Ovary (tissue), 9 donors: ENCODE measurements around the gene PTPN23. TPM values are rescaled to one million over a fixed set of nuclear protein-coding genes. Genes with fewer than 3 reads are reported as not detected.
A peak's percentile ranks its signal among the peaks of the same experiment; 100 is the strongest.

Source experiments
- DNase-seq, 5 donors: peaks; one replicate each; pipeline ENCODE4 v3.0.0-alpha.2; 2019 to 2020
- H3K27ac ChIP-seq, 2 donors: fragments of 200-600 bp; one replicate each; pipeline versions ENCODE4 v1.5.1 to v1.8.0; 2019 to 2022
- H3K27me3 ChIP-seq: fragments of 200-600 bp; one replicate; pipeline ENCODE4 v1.8.0; 2022
- H3K36me3 ChIP-seq: fragments of 200-600 bp; sonication (generic); one replicate; pipeline ENCODE4 v1.5.1; 2019
- H3K4me1 ChIP-seq: one replicate; pipeline ENCODE4 v1.8.1; 2013; ENCODE audit warnings: mild to moderate bottlenecking, moderate library complexity; ENCODE audit not compliant: insufficient read depth
- H3K4me3 ChIP-seq: fragments of 200-600 bp; sonication (generic); one replicate; pipeline ENCODE4 v1.5.1; 2017
- H3K9me3 ChIP-seq, 2 donors: fragments of 200-600 bp in 1 of 2; sonication (generic) in 1 of 2; one replicate each; pipeline versions ENCODE4 v1.5.1 to v1.8.1; 2013 to 2019; ENCODE audit warnings: mild to moderate bottlenecking in 1 of 2, moderate library complexity in 1 of 2
- CTCF ChIP-seq, 3 donors: fragments of 450-650 bp in 2 of 3; fragments of 200-600 bp in 1 of 3; IDR thresholded peaks; one replicate each; pipeline versions ENCODE4 v1.5.1 to v1.8.0; 2016 to 2022; ENCODE audit warnings: antibody characterized with exemption in 3 of 3, mild to moderate bottlenecking in 1 of 3
- EP300 ChIP-seq: sonication (generic); formaldehyde crosslinking; IDR thresholded peaks from one replicate; pipeline ENCODE4 v1.6.1; 2017; ENCODE audit warnings: antibody characterized with exemption
- POLR2A ChIP-seq: fragments of 450-650 bp; IDR thresholded peaks from one replicate; pipeline ENCODE4 v1.6.1; 2017; ENCODE audit warnings: antibody characterized with exemption, mild to moderate bottlenecking, moderate library complexity
- WGBS, 3 donors: extraction: QIAGEN DNeasy Blood & Tissue Kit in 1 of 3; methylation state at CpG; one replicate each; pipeline versions ENCODE4 v1.1.5 to v1.1.7; 2013 to 2017; 5-methylcytosine and 5-hydroxymethylcytosine counted together
- intact Hi-C, 4 donors: fragments of 100-400 bp; cut with DNase I; formaldehyde crosslinking; loops; one replicate each; pipeline versions ENCODE4 v1.11.0 to v1.15.1; 2022 to 2023
- polyA plus RNA-seq, 2 donors: library from polyadenylated mRNA; stranded (reverse); fragments of 200-250 nt in 1 of 2; fragments of 350-450 nt in 1 of 2; fragmentation: Illumina TruSeq in 1 of 2; extraction: RNeasy Lipid Tissue Mini Kit (QIAGEN cat#74804) in 1 of 2; gene quantifications; one replicate each; pipeline ENCODE4 v1.2.3, GENCODE V29; 2013 to 2014
- total RNA-seq, 7 donors: library from RNA; depleted of rRNA in 2 of 7; stranded (reverse); fragments of >200 nt in 2 of 7; fragmentation: NEBNext Ultra II Directional in 3 of 7; extraction: Animal tissue kit (Norgen Biotek cat#: 25700) in 3 of 7; gene quantifications; one replicate each; pipeline versions ENCODE4 v1.1.0 to v1.2.4, GENCODE V29; 2016 to 2023
- donor health status: DM: no; HTN: no; CAD: no; lungs with moderate emphysema.
- donor health status: DM: no; HTN: no; CAD: no.
- donor health status: Bipolar disorder and iron deficiency.
- donor health status: DM: yes; HTN: yes; CAD: no.
- donor health status: DM: no; HTN: no; CAD: no.
- donor health status: DM: yes; HTN: yes; CAD: no.

Gene PTPN23
- total and polyA plus RNA-seq, 9 donors, result 7.3 to 56.9 (median 42.6) TPM

GRCh38 chr3:47432673-47433072, 51.9 kb downstream of the PTPN23 start:
- H3K36me3 ChIP-seq, result no peaks in the 10 kb centered on the region
- intact Hi-C loops, result no loop called here
- no peak overlapping the region for H3K4me3 ChIP-seq
- H3K27ac ChIP-seq, result no peak overlapping the region
- no peak for TF ChIP-seq POLR2A
- TF ChIP-seq EP300, result no peak
- no peak for TF ChIP-seq CTCF (IDR thresholded peaks at IDR 0.05)
- DNase-seq, result no peak
- no peaks in the 10 kb centered on the region for H3K27me3 ChIP-seq
- no peaks in the 10 kb centered on the region for H3K9me3 ChIP-seq
- H3K4me1 ChIP-seq, result no peaks in the 10 kb centered on the region
- WGBS, 3 donors, result 96 to 97% (median 96%) methylated on average over 2 of the region's 2 CpGs

GRCh38 chr3:47433796-47434195, 53.0 kb downstream of the PTPN23 start:
- TF ChIP-seq EP300, result no peak
- no peak for TF ChIP-seq POLR2A
- no peak for TF ChIP-seq CTCF (IDR thresholded peaks at IDR 0.05)
- intact Hi-C loops, result no loop called here
- WGBS, 3 donors, result 92 to 97% (median 94%) methylated on average over 3 of the region's 3 CpGs
- Histone ChIP-seq H3K4me3 (no peak overlapping the region), H3K27me3 (no peaks in the 10 kb centered on the region), H3K4me1 (no peaks in the 10 kb centered on the region), H3K9me3 (no peaks in the 10 kb centered on the region), H3K27ac (no peak overlapping the region), H3K36me3 (no peaks in the 10 kb centered on the region)
- no peak for DNase-seq

GRCh38 chr3:47434849-47435248, 54.0 kb downstream of the PTPN23 start:
- WGBS, 3 donors, result 93 to 98% (median 94%) methylated on average over 4 of the region's 4 CpGs
- no peak for TF ChIP-seq EP300
- Histone ChIP-seq H3K4me3 (no peak overlapping the region), H3K9me3 (no peaks in the 10 kb centered on the region), H3K4me1 (no peaks in the 10 kb centered on the region), H3K27me3 (no peaks in the 10 kb centered on the region), H3K36me3 (no peaks in the 10 kb centered on the region), H3K27ac (no peak overlapping the region)
- intact Hi-C loops, result loop anchor here in 1 of 4 donors (5.0 kb wide), 1 partner anchor 37 kb away; no protein-coding TSS in a partner anchor
- DNase-seq, result peak in 1 of 5 donors; percentile 3

- no peak for DNase-seq
Measured at GRCh38 chr3:47436180-47436579, 55.4 kb downstream of the PTPN23 start.

More at GRCh38 chr3:47436180-47436579, 55.4 kb downstream of the PTPN23 start:
- Histone ChIP-seq H3K4me1 (no peaks in the 10 kb centered on the region), H3K27ac (no peak overlapping the region), H3K9me3 (no peaks in the 10 kb centered on the region), H3K27me3 (no peaks in the 10 kb centered on the region), H3K4me3 (no peak overlapping the region), H3K36me3 (no peaks in the 10 kb centered on the region)
- 94 to 98% (median 96%) methylated on average over 5 of the region's 5 CpGs for WGBS, 3 donors
- intact Hi-C loops, result loop anchor here in 1 of 4 donors (5.0 kb wide), 1 partner anchor 36 kb away; no protein-coding TSS in a partner anchor
- TF ChIP-seq CTCF (IDR thresholded peaks at IDR 0.05) (no peak), POLR2A (no peak), EP300 (no peak)
